Kidney (tissue), 14 donors: Measurements from ENCODE around the gene DENND2A. TPM values are rescaled to one million over a fixed set of nuclear protein-coding genes. Genes with fewer than 3 reads are reported as not detected.

ENCODE experiments used
- DNase-seq, 5 donors: peaks; one replicate each; pipeline ENCODE4 v3.0.0-alpha.2; 2013 to 2020
- FAIRE-seq: peaks from 2 replicates; lab custom pipeline; 2012; peaks lifted over from hg19 to GRCh38; lab: Jason Lieb, UNC
- H3K27ac ChIP-seq, 2 donors: one replicate each; pipeline ENCODE4 v1.7.0; 2013; ENCODE audit warnings: low read depth in 2 of 2, low read length in 2 of 2, inconsistent platforms in 1 of 2
- H3K27me3 ChIP-seq: one replicate; pipeline ENCODE4 v1.7.1; 2013; ENCODE audit warnings: low read length, inconsistent platforms; ENCODE audit not compliant: control insufficient read depth, insufficient read depth
- H3K36me3 ChIP-seq, 3 donors: one replicate each; pipeline versions ENCODE4 v1.7.0 to v1.7.1; 2013; ENCODE audit warnings: low read length in 3 of 3, control low read depth in 1 of 3, inconsistent platforms in 1 of 3; ENCODE audit not compliant: insufficient read depth in 3 of 3, control insufficient read depth in 2 of 3
- H3K4me1 ChIP-seq, 3 donors: one replicate each; pipeline versions ENCODE4 v1.7.0 to v1.7.1; 2013; ENCODE audit warnings: low read length in 3 of 3, inconsistent platforms in 1 of 3, low read depth in 1 of 3; ENCODE audit not compliant: control insufficient read depth in 2 of 3, insufficient read depth in 2 of 3
- H3K4me3 ChIP-seq, 3 donors: one replicate each; pipeline versions ENCODE4 v1.7.0 to v1.8.1; 2013; ENCODE audit warnings: low read length in 3 of 3, control low read depth in 1 of 3, inconsistent platforms in 1 of 3
- H3K9ac ChIP-seq, 3 donors: one replicate each; pipeline versions ENCODE4 v1.7.0 to v1.7.1; 2013; ENCODE audit warnings: low read length in 3 of 3, control low read depth in 1 of 3, inconsistent platforms in 1 of 3
- H3K9me3 ChIP-seq, 3 donors: one replicate each; pipeline versions ENCODE4 v1.7.0 to v1.7.1; 2013; ENCODE audit warnings: low read length in 3 of 3, control low read depth in 1 of 3, inconsistent platforms in 1 of 3; ENCODE audit not compliant: control insufficient read depth in 2 of 3, insufficient read depth in 1 of 3
- intact Hi-C: fragments of 100-400 bp; cut with DNase I; formaldehyde crosslinking; loops from one replicate; pipeline ENCODE4 v1.11.1; 2022
- polyA plus RNA-seq: library from polyadenylated mRNA; stranded (reverse); fragments of 350-450 nt; fragmentation: Illumina TruSeq; extraction: RNeasy Lipid Tissue Mini Kit (QIAGEN cat#74804); gene quantifications from one replicate; pipeline ENCODE4 v1.2.3, GENCODE V29; 2014; ENCODE audit warnings: low read depth, low replicate concordance; ENCODE audit not compliant: insufficient read depth
- total RNA-seq: library from RNA; stranded (reverse); fragmentation: NEBNext Ultra II Directional; extraction: Animal tissue kit (Norgen Biotek cat#: 25700); gene quantifications from one replicate; pipeline ENCODE4 v1.2.1, GENCODE V29; 2021
- TF ChIP-seq, protein P1 (sequence below): IDR thresholded peaks from 3 replicates; pipeline ENCODE4 v1.5.1; 2012; ENCODE audit warnings: mild to moderate bottlenecking, moderate library complexity, borderline replicate concordance; ENCODE audit not compliant: insufficient read depth; ENCODE audit errors: extremely low read depth
- donor health status: control.
- donor health status: control.
- donor health status: control.
- donor health status: control.
- donor health status: control.
- donor health status: DM: yes; HTN: yes; CAD: no.
- donor health status: Normal renal cell carcinoma (clear cell type).

Gene DENND2A
- total and polyA plus RNA-seq, 2 donors from 2014 or later, result 6.5 to 18.0 TPM

DNA sequence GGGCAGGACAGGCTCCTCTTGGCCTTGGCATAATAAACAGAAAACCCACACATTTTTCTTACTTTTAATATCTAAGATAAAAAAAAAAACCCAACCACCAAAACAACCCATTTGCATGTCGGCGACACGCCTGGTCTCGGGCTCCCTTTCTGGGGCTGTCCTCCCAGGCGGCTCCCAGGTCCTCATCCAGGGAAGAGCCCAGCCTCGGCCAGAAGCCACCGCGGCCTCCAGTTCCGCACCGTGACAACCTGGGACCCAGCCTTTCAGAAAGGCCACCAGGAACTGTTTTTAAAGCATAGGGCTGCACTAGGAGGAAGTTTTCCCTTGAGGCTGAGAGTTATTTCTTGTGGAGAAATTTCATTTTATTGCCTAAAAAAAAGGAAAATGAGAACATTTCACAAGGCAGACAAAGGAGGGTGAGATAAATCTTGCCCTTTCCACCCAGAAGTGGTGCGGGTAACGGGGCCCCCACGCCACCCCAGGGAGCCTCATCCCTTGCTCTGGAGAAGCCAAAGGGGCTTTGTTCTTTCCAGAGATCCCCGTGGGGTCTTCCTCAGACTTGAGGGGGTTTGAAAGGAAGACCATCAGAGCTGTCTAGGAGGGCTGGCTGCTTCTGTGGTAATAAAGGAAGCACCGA lies 122.1 kb downstream of the DENND2A start:
- Histone ChIP-seq H3K9me3 (no peaks in the 10 kb centered on the region), H3K36me3 (no peaks in the 10 kb centered on the region), H3K4me3 (no peak overlapping the region), H3K27me3 (no peaks in the 10 kb centered on the region), H3K27ac (no peak overlapping the region), H3K4me1 (peaks cover 0 to 2% (median 0%) of the 10 kb centered on the region in 3 donors), H3K9ac (peak overlapping the region in 1 of 3 donors; percentile 34)
- DNase-seq (no peak), FAIRE-seq (no peak)
- intact Hi-C loops, result loop anchor here (5.0 kb wide), 1 partner anchor 134 kb away; no protein-coding TSS in a partner anchor
- TF ChIP-seq, protein P1, sequence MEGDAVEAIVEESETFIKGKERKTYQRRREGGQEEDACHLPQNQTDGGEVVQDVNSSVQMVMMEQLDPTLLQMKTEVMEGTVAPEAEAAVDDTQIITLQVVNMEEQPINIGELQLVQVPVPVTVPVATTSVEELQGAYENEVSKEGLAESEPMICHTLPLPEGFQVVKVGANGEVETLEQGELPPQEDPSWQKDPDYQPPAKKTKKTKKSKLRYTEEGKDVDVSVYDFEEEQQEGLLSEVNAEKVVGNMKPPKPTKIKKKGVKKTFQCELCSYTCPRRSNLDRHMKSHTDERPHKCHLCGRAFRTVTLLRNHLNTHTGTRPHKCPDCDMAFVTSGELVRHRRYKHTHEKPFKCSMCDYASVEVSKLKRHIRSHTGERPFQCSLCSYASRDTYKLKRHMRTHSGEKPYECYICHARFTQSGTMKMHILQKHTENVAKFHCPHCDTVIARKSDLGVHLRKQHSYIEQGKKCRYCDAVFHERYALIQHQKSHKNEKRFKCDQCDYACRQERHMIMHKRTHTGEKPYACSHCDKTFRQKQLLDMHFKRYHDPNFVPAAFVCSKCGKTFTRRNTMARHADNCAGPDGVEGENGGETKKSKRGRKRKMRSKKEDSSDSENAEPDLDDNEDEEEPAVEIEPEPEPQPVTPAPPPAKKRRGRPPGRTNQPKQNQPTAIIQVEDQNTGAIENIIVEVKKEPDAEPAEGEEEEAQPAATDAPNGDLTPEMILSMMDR, result no peak

DNA sequence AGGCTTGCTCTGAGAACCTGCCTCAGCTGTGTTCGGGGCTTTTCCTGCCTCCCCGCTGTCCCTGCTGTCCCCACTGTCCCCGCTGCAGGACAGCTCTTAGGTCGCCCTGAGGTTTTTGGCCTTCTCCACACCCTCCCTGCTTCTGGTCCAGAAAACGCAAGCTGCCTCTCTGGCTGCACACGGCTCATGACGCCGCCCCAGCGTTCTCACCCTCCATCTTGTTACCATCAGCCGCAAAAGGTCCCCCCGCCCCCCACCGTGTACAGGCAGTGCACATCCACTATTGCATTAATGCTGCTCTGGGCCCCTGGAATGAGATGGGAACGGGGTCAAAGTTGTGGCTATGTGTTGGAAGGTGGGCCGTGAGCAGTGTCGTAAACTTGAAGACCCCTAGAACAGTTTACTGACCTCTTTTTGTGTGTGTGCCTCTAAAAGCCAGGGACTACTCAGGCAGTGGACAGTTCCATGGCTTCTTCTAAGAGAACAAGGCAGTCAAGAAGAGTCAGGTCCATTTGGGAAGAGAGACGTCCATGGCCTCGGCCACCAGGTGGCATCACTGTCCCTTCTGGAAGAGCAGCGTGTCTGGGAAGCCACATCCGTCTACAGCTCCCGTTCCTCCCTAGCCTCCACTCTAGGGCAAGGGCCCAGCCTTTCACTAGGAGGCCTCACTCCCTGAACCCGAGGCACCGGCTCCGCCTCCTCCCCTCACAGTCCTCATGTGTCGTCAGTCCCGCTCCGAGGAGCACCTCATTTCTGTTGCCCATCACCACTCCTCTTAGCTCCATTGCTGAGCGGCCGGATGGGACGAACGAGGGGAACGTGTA lies 122.9 kb downstream of the DENND2A start:
- peaks cover 0 to 2% (median 0%) of the 10 kb centered on the region in 3 donors for H3K4me1 ChIP-seq
- H3K4me3 ChIP-seq, result no peak overlapping the region
- no peak for FAIRE-seq
- H3K27ac ChIP-seq, result no peak overlapping the region
- intact Hi-C loops, result loop anchor here (5.0 kb wide), 1 partner anchor 135 kb away; no protein-coding TSS in a partner anchor
- H3K9me3 ChIP-seq, result no peaks in the 10 kb centered on the region
- peak overlapping the region in 1 of 3 donors; percentile 34 for H3K9ac ChIP-seq
- no peaks in the 10 kb centered on the region for H3K36me3 ChIP-seq
- DNase-seq, result peak; percentile 91 to 95 (median 93)
- TF ChIP-seq, protein P1, result peak; percentile 96
- no peaks in the 10 kb centered on the region for H3K27me3 ChIP-seq

DNA sequence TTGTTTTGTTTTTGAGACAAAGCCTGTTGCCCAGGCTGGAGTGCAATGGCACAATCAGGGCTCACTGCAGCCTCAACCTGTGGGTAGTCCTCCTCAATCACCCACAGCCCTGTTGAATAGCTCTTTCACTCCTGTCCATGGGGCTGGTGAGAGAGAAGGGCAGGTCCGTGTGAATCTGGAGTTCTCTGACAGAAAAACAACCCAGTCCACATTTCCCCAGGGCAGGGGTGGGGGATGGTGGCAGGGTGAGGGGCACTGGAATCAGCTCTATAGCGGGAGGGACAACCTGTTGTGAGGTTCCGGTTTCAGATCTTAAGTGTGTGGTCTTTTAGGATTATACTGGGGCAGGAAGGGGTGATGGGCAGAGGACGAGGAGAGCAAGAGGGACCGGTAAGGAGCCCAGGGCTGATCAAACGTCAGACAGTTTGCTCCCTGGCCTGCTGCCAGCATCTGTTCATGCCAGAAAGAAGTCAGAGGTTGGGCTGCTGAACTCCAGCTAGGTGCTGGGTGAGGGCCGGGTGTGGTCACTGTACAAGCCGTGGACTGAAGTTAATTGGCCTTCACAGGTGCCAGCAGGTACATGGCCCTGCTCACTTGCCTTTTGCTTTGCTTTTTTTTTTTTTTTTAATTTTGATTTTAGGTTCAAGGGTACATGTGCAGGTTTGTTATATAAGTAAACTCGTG lies 128.2 kb downstream of the DENND2A start:
- TF ChIP-seq, protein P1, result no peak
- peak in 4 of 5 donors; percentile 26 to 90 (median 41) for DNase-seq

More for the DNA sequence above, 128.2 kb downstream of the DENND2A start:
- H3K4me3 ChIP-seq, result no peak overlapping the region
- H3K9me3 ChIP-seq, result no peaks in the 10 kb centered on the region
- H3K36me3 ChIP-seq, result no peaks in the 10 kb centered on the region
- no peak overlapping the region for H3K27ac ChIP-seq
- intact Hi-C loops, result no loop called here
- no peak for FAIRE-seq
- no peak overlapping the region for H3K9ac ChIP-seq
- no peaks in the 10 kb centered on the region for H3K27me3 ChIP-seq
- H3K4me1 ChIP-seq, result peaks cover 0 to 2% (median 0%) of the 10 kb centered on the region in 3 donors
